WTC11 (cell line): Measurements from ENCODE around the gene ADPRS. TPM values are rescaled to one million over a fixed set of nuclear protein-coding genes. Genes with fewer than 3 reads are reported as not detected.

ENCODE experiments used
- ATAC-seq: fragments of 200-7000 bp; cut with Tn5 transposase; 2 replicates; pipeline ENCODE4 v1.10.0; 2021; ENCODE audit warnings: mild to moderate bottlenecking, moderate library complexity
- CTCF ChIA-PET: fragments of 300-600 bp; sonication (Branson Sonifier 250); formaldehyde crosslinking; loops from one replicate; lab custom pipeline; 2021; ENCODE audit warnings: antibody characterized with exemption; lab: Charles Lee
- POLR2A ChIA-PET: fragments of 350-600 bp; sonication (Branson Sonifier 250); formaldehyde crosslinking; loops from one replicate; lab custom pipeline; 2021; ENCODE audit warnings: antibody characterized with exemption; lab: Charles Lee
- DNase-seq: peaks from one replicate; pipeline ENCODE4 v3.0.0; 2021; ENCODE audit warnings: low spot score
- H3K27ac Mint-ChIP-seq: 2 replicates; pipeline ENCODE4 v1.8.0; 2021; ENCODE audit warnings: mixed read lengths
- H3K27me3 Mint-ChIP-seq: 2 replicates; pipeline ENCODE4 v1.8.0; 2021; ENCODE audit warnings: low read depth, mild to moderate bottlenecking, moderate library complexity, mixed read lengths
- H3K36me3 Mint-ChIP-seq: 2 replicates; pipeline ENCODE4 v1.8.0; 2021; ENCODE audit warnings: mixed read lengths
- H3K4me1 Mint-ChIP-seq: 2 replicates; pipeline ENCODE4 v1.8.0; 2022; ENCODE audit warnings: mixed read lengths
- H3K4me3 Mint-ChIP-seq: 2 replicates; pipeline ENCODE4 v1.8.0; 2021; ENCODE audit warnings: mild to moderate bottlenecking, moderate library complexity, mixed read lengths
- H3K9me3 Mint-ChIP-seq: 2 replicates; pipeline ENCODE4 v1.8.0; 2021; ENCODE audit warnings: mixed read lengths
- ETV6 ChIP-seq: sonication (generic); formaldehyde crosslinking; IDR thresholded peaks from 2 replicates; pipeline ENCODE4 v1.8.1; 2022; ENCODE audit warnings: mild to moderate bottlenecking, missing genetic modification reagents
- GABPB1 ChIP-seq: sonication (generic); formaldehyde crosslinking; IDR thresholded peaks from 2 replicates; pipeline ENCODE4 v1.8.1; 2023; ENCODE audit warnings: mild to moderate bottlenecking, missing genetic modification reagents
- KAT7 ChIP-seq: sonication (generic); formaldehyde crosslinking; IDR thresholded peaks from 2 replicates; pipeline ENCODE4 v1.8.1; 2023; ENCODE audit warnings: missing genetic modification reagents, mild to moderate bottlenecking, borderline replicate concordance
- PRRX2 ChIP-seq: fragments of 250-450 bp; sonication (Bioruptor Pico); IDR thresholded peaks from 2 replicates; pipeline ENCODE4 v1.8.0; 2021; ENCODE audit warnings: mild to moderate bottlenecking
- TEAD1 ChIP-seq: sonication (generic); formaldehyde crosslinking; IDR thresholded peaks from 2 replicates; pipeline ENCODE4 v1.8.0; 2022; ENCODE audit warnings: mild to moderate bottlenecking, missing genetic modification reagents
- ZNF138 ChIP-seq: sonication (generic); formaldehyde crosslinking; conservative IDR thresholded peaks from 2 replicates; pipeline ENCODE4 v1.8.1; 2022; ENCODE audit warnings: mild to moderate bottlenecking, moderate library complexity, missing genetic modification reagents
- ZNF416 ChIP-seq: fragments of 250-450 bp; sonication (Bioruptor Pico); IDR thresholded peaks from 2 replicates; pipeline ENCODE4 v1.9.0; 2021; ENCODE audit warnings: mild to moderate bottlenecking, inconsistent platforms
- ZNF671 ChIP-seq: fragments of 250-450 bp; sonication (Bioruptor Pico); IDR thresholded peaks from 2 replicates; pipeline ENCODE4 v1.8.0; 2021; ENCODE audit warnings: mild to moderate bottlenecking
- total RNA-seq: library from RNA; stranded (reverse); gene quantifications from 3 replicates; pipeline ENCODE4 v1.2.3, GENCODE V29; 2021
- TF ChIP-seq, protein P1 (sequence below): sonication (generic); formaldehyde crosslinking; IDR thresholded peaks from 2 replicates; pipeline ENCODE4 v1.8.0; 2022; ENCODE audit warnings: mild to moderate bottlenecking, missing genetic modification reagents
- TF ChIP-seq, protein P2 (sequence below): sonication (generic); formaldehyde crosslinking; IDR thresholded peaks from 2 replicates; pipeline ENCODE4 v1.8.1; 2023; ENCODE audit warnings: mild to moderate bottlenecking, missing genetic modification reagents
- TF ChIP-seq, protein P3 (sequence below): sonication (generic); formaldehyde crosslinking; conservative IDR thresholded peaks from 2 replicates; pipeline ENCODE4 v1.8.1; 2022; ENCODE audit warnings: mild to moderate bottlenecking, missing genetic modification reagents
- TF ChIP-seq, protein P4 (sequence below): sonication (generic); formaldehyde crosslinking; IDR thresholded peaks from 2 replicates; pipeline ENCODE4 v1.8.1; 2023; ENCODE audit warnings: mild to moderate bottlenecking, missing genetic modification reagents, moderate library complexity
- TF ChIP-seq, protein P5 (sequence below): fragments of 250-450 bp; sonication (Bioruptor Pico); IDR thresholded peaks from 2 replicates; pipeline ENCODE4 v1.9.0; 2021; ENCODE audit warnings: moderate library complexity, mild to moderate bottlenecking, inconsistent platforms, borderline replicate concordance
- TF ChIP-seq, protein P6 (sequence below): sonication (generic); formaldehyde crosslinking; IDR thresholded peaks from 2 replicates; pipeline ENCODE4 v1.8.0; 2023; ENCODE audit warnings: missing genetic modification reagents, mild to moderate bottlenecking, borderline replicate concordance
- TF ChIP-seq, protein P7 (sequence below): sonication (generic); formaldehyde crosslinking; IDR thresholded peaks from 2 replicates; pipeline ENCODE4 v1.8.1; 2023; ENCODE audit warnings: mild to moderate bottlenecking, missing genetic modification reagents
- TF ChIP-seq, protein P8 (sequence below): sonication (generic); formaldehyde crosslinking; IDR thresholded peaks from 2 replicates; pipeline ENCODE4 v1.8.1; 2022; ENCODE audit warnings: low read depth, mild to moderate bottlenecking, moderate library complexity, missing genetic modification reagents, borderline replicate concordance

The ADPRS gene
- total RNA-seq, 1 experiment from 2014 or later, result 32.7 TPM

DNA sequence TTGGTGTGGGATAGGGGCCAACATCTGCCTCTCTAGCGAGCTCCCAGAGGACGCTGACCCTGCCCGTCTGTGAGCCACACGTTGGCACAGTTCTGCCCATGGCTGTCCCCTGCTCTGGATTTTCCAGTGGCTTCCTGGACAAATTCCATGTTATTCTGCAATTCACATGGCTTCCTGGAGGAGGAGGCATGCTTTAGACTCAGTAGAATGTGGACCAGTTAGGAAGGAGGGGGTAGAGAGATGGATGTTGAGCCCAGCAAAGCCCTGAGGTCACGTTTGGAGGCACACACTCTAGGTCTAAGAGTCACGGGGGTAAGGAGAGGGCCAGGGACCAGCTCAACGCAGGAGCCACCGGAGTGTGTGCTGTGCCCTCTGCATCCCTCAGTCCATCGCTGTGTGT, 24.1 kb downstream of the ADPRS start (continued):
- TF ChIP-seq, protein P1, sequence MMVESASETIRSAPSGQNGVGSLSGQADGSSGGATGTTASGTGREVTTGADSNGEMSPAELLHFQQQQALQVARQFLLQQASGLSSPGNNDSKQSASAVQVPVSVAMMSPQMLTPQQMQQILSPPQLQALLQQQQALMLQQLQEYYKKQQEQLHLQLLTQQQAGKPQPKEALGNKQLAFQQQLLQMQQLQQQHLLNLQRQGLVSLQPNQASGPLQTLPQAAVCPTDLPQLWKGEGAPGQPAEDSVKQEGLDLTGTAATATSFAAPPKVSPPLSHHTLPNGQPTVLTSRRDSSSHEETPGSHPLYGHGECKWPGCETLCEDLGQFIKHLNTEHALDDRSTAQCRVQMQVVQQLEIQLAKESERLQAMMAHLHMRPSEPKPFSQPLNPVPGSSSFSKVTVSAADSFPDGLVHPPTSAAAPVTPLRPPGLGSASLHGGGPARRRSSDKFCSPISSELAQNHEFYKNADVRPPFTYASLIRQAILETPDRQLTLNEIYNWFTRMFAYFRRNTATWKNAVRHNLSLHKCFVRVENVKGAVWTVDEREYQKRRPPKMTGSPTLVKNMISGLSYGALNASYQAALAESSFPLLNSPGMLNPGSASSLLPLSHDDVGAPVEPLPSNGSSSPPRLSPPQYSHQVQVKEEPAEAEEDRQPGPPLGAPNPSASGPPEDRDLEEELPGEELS (CRISPR knock-in tag), result no peak
- no peak for TF ChIP-seq GABPB1 (CRISPR knock-in tag)
- no peak for TF ChIP-seq ETV6
- TF ChIP-seq, protein P2, sequence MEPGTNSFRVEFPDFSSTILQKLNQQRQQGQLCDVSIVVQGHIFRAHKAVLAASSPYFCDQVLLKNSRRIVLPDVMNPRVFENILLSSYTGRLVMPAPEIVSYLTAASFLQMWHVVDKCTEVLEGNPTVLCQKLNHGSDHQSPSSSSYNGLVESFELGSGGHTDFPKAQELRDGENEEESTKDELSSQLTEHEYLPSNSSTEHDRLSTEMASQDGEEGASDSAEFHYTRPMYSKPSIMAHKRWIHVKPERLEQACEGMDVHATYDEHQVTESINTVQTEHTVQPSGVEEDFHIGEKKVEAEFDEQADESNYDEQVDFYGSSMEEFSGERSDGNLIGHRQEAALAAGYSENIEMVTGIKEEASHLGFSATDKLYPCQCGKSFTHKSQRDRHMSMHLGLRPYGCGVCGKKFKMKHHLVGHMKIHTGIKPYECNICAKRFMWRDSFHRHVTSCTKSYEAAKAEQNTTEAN, result no peak
- TF ChIP-seq, protein P3, sequence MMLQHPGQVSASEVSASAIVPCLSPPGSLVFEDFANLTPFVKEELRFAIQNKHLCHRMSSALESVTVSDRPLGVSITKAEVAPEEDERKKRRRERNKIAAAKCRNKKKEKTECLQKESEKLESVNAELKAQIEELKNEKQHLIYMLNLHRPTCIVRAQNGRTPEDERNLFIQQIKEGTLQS, result no peak
- TF ChIP-seq, protein P4, sequence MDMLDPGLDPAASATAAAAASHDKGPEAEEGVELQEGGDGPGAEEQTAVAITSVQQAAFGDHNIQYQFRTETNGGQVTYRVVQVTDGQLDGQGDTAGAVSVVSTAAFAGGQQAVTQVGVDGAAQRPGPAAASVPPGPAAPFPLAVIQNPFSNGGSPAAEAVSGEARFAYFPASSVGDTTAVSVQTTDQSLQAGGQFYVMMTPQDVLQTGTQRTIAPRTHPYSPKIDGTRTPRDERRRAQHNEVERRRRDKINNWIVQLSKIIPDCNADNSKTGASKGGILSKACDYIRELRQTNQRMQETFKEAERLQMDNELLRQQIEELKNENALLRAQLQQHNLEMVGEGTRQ, result no peak
- TF ChIP-seq ZNF416 (CRISPR knock-in tag), result no peak
- TF ChIP-seq PRRX2 (CRISPR knock-in tag), result no peak
- TF ChIP-seq, all 79 proteins: peak for 0

DNA sequence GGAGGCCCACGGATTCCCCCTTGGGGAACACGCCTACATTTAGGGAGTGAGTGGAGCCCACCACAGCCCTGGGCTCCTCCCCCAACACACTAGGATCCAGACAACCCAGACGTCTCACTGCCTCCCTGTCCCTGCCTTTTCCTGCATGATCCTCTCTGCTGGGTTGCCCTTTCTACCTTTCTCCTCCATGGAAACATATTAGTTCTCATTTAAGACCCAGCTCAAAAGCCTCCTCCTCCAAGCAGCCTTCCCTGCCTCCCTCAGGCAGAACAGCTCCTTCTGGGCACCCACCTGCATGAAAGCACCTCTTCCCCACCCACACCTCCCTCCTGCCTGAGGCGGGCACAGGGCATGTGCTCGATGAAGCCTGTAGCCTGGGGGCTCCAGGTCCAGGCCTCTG, 25.7 kb downstream of the ADPRS start:
- CTCF ChIA-PET, result interaction anchor here (0.7 to 3.7 kb wide), 8 partner anchors 8 to 255 kb away, joined by 3 to 21 read pairs (median 4); partner anchors contain the start of gene TRAPPC3
- Mint-ChIP-seq H3K27ac (no peak overlapping the region), H3K4me1 (no peaks in the 10 kb centered on the region), H3K9me3 (no peaks in the 10 kb centered on the region), H3K27me3 (no peaks in the 10 kb centered on the region), H3K4me3 (no peak overlapping the region), H3K36me3 (no peaks in the 10 kb centered on the region)
- POLR2A ChIA-PET, result no interaction called here
- TF ChIP-seq ZNF671 (no peak), ZNF138 (CRISPR knock-in tag) (no peak)
- TF ChIP-seq, protein P3, result no peak
- TF ChIP-seq, protein P5, sequence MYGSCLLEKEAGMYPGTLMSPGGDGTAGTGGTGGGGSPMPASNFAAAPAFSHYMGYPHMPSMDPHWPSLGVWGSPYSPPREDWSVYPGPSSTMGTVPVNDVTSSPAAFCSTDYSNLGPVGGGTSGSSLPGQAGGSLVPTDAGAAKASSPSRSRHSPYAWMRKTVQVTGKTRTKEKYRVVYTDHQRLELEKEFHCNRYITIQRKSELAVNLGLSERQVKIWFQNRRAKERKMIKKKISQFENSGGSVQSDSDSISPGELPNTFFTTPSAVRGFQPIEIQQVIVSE (CRISPR knock-in tag), result no peak
- TF ChIP-seq, protein P6, sequence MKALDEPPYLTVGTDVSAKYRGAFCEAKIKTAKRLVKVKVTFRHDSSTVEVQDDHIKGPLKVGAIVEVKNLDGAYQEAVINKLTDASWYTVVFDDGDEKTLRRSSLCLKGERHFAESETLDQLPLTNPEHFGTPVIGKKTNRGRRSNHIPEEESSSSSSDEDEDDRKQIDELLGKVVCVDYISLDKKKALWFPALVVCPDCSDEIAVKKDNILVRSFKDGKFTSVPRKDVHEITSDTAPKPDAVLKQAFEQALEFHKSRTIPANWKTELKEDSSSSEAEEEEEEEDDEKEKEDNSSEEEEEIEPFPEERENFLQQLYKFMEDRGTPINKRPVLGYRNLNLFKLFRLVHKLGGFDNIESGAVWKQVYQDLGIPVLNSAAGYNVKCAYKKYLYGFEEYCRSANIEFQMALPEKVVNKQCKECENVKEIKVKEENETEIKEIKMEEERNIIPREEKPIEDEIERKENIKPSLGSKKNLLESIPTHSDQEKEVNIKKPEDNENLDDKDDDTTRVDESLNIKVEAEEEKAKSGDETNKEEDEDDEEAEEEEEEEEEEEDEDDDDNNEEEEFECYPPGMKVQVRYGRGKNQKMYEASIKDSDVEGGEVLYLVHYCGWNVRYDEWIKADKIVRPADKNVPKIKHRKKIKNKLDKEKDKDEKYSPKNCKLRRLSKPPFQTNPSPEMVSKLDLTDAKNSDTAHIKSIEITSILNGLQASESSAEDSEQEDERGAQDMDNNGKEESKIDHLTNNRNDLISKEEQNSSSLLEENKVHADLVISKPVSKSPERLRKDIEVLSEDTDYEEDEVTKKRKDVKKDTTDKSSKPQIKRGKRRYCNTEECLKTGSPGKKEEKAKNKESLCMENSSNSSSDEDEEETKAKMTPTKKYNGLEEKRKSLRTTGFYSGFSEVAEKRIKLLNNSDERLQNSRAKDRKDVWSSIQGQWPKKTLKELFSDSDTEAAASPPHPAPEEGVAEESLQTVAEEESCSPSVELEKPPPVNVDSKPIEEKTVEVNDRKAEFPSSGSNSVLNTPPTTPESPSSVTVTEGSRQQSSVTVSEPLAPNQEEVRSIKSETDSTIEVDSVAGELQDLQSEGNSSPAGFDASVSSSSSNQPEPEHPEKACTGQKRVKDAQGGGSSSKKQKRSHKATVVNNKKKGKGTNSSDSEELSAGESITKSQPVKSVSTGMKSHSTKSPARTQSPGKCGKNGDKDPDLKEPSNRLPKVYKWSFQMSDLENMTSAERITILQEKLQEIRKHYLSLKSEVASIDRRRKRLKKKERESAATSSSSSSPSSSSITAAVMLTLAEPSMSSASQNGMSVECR (CRISPR knock-in tag), result no peak
- peak; percentile 13; the same call in 1 of the 2 replicates for ATAC-seq
- no peak for DNase-seq

DNA sequence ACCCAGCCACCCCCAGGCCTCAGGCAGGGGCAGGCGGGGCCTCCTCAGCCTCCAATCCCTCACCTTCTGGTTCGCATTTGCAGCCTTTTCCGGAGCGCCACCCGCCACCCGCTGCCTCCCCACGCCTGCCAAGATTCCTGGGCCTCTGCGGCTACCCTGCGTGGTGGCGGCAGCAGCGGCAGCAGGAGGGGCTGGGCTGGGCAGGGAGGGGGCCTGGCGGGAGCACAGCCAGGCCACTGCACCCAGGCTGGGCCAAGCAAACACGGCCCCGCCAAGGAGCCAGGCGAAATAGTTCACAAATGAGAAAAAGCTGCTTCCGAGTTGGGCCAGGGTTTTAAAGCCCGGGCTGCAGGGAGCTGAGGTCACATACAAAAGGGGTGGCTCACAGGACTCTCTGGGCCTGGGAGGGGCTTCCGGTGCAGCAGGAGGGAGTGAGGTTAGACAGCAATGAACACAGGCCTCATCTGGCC, 26.5 kb downstream of the ADPRS start:
- Mint-ChIP-seq H3K4me3 (no peak overlapping the region), H3K27me3 (no peaks in the 10 kb centered on the region), H3K4me1 (no peaks in the 10 kb centered on the region), H3K36me3 (no peaks in the 10 kb centered on the region), H3K27ac (no peak overlapping the region), H3K9me3 (no peaks in the 10 kb centered on the region)
- DNase-seq, result no peak
- POLR2A ChIA-PET, result no interaction called here
- CTCF ChIA-PET, result interaction anchor here (1.2 to 3.7 kb wide), 8 partner anchors 9 to 254 kb away, joined by 3 to 21 read pairs (median 4); partner anchors contain the start of gene TRAPPC3
- ATAC-seq, result no peak
- TF ChIP-seq KAT7 (CRISPR knock-in tag) (no peak), ZNF416 (CRISPR knock-in tag) (no peak), TEAD1 (CRISPR knock-in tag) (no peak)
- TF ChIP-seq, protein P2, result no peak
- TF ChIP-seq, protein P7, sequence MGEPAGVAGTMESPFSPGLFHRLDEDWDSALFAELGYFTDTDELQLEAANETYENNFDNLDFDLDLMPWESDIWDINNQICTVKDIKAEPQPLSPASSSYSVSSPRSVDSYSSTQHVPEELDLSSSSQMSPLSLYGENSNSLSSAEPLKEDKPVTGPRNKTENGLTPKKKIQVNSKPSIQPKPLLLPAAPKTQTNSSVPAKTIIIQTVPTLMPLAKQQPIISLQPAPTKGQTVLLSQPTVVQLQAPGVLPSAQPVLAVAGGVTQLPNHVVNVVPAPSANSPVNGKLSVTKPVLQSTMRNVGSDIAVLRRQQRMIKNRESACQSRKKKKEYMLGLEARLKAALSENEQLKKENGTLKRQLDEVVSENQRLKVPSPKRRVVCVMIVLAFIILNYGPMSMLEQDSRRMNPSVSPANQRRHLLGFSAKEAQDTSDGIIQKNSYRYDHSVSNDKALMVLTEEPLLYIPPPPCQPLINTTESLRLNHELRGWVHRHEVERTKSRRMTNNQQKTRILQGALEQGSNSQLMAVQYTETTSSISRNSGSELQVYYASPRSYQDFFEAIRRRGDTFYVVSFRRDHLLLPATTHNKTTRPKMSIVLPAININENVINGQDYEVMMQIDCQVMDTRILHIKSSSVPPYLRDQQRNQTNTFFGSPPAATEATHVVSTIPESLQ (CRISPR knock-in tag), result no peak
- TF ChIP-seq, protein P8, sequence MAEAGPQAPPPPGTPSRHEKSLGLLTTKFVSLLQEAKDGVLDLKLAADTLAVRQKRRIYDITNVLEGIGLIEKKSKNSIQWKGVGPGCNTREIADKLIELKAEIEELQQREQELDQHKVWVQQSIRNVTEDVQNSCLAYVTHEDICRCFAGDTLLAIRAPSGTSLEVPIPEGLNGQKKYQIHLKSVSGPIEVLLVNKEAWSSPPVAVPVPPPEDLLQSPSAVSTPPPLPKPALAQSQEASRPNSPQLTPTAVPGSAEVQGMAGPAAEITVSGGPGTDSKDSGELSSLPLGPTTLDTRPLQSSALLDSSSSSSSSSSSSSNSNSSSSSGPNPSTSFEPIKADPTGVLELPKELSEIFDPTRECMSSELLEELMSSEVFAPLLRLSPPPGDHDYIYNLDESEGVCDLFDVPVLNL (CRISPR knock-in tag), result no peak
